DMS153 (cell line): ENCODE data around the gene EPHA6.

Experiments
- DNase-seq: peaks from one replicate; lab custom pipeline; 2025; lab: John Stamatoyannopoulos, UW

EPHA6 gene

DNA sequence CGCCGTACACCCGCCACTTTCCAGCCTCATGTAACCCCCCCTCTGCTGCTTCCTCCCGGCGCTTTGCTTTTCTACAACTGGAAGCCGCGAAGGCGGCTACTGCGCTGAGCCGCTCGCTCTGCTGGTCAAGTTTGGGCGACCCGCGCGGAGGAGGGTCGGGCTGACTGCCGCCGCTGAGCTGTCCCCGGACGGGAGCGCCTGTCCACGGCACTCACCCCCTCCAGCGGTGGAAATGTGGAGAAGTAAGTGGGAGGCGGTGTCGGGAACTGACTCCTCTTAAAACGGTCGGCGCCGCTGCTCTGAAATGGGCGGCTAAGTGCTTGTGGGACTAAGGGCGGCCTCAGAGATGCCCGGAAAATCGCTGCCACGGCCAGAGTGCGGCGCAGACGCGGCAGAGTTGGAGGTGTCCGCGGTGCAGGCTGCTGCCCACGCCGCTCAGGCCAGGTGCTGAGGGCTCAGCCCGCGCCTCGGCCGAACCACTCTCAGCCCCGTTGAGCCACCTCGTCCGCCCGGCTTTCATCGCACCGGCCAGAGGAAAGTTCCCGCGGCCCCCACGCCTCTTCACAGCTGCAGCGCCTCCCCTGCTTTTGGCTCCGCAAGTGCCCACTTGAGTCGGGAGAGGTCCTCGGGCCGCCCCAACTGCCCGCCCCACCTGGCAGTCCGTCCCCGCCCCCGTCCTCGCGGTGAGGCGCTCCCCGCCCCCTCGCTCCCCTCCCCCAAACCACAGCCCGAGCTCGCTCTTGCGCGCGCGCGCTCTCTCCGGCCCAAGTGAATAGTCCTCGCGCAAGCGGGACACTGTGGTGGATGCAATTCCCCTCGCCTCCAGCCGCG is at the start of gene EPHA6:
EPHA6 (plus strand) TSS at position 775 of the 831 bp plus-strand sequence.
- peak; percentile 26 for DNase-seq

DNA sequence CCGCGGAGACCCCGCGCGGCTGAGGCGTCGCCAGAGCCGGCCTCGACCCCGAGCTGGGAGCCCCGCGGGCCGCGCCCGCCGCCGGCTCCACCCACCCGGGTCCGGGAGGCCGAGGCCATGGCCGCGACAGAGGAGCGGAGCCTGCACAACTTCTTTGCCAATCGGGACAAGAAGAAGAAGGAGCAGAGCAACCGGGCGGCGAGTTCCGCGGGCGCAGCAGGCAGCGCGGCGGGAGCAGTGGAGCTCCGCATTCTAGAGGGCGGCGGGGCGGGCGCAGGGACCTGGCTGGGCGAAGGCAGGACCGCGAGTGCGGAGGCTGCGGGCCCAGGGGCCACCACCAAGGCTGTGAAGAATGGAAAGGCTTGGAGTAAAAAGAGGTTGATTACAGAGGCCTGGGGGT is 37.6 kb upstream of the EPHA6 start:
- no peak for DNase-seq

DNA sequence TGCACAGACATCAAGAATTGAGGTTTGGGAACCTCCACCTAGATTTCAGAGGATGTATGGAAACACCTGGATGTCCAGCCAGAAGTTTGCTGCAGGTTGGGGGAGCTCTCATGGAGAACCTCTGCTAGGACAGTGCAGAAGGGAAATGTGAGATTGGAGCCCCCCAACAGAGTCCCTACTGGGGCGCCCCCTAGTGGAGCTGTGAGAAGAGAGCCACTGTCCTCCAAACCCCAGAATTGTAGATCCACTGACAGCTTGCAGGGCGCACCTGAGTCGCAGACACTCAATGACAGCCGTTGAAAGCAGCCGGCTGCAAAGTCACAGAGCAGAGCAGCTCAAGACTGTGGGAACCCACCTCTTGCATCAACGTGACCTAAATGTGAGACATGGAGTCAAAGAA is 34.6 kb upstream of the EPHA6 start:
- no peak for DNase-seq

DNA sequence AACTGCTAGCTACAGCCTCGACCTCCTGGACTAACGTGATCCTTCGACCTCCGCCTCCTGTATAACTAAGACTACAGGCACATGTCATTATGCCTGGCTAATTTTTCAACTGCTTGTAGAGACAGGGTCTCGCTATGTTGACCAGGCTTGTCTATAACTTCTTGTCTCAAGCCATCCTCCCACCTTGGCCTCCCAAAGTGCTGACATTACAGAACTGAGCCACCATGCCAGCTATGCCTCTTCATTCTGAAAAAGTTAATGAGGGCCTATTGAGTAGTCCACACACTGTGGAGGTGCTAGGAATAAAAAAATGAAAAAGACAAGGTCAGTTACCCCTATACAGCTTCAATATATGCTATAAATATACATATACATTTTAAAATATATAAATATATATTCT is 18.3 kb upstream of the EPHA6 start:
- DNase-seq = no peak

DNA sequence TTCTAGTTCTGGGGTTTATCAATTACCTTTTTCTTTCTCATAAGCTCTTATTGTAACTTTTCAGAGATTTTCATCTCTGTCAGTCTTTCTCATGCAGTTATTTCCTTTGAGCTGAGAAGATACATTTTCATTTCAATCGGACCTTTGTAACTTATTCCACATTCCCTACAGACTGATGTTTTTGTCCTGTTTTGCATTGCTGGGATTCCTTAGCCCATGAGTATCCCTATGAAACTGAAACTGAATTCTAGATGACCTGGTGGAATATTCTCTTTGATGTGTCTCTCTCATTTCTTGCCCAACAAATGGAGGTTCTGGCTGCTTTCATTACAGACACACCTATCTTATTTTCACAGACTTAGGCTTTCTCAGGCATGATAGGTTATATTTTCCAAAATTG is 10.5 kb upstream of the EPHA6 start:
- DNase-seq = no peak

DNA sequence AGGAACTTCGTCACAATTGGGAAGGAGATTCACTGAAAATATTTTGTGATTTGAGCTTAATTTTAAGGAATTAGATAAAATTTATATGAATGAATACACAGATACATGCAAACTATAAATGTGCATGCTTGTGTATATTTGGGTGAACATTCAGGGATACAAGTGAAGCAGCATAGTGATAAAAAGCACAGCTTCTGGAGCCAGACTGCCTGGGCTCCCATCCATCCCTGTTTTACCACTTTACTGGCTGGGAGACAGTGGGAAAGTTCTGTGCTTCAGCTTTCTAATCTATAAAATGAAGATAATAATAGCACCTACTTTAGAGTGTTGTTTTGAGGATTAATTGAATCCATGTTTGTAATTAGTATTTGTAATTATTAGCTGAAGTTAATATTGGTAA is 8.1 kb upstream of the EPHA6 start:
- DNase-seq = no peak

DNA sequence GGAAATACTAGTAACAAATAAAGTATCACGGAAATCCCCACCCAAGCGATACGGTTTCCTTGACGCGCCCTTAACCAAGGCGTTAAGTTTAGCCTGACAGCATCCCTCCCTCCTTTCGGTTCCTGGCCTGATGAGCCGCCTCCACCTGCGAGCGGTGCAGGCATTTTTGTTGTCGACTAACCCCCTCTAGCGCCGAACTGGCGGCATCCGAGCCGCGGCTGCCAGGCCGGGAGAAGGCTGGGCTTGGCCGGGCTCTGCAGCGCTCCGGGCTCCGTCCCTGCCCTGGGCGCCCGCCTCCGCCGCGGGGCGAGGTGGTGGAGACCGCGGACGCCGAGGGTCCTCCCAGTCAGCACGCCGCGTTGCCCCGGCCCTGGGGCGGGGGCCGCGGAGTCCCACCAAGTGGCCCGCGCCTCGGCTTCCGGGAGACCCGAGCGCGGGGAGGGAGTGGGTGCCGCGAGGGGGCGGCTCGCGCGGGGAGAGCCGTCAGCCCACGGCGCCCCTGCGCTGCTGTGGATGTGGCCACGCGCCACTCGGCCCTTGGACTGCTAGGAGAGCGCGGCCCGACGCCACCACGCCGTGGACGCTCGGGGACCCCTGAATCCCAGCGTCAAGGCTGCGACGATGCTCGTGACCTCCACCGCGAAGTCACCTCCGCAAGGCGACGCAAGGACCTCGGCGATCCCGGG is 1.1 kb upstream of the EPHA6 start:
- DNase-seq = peak; percentile 43

DNA sequence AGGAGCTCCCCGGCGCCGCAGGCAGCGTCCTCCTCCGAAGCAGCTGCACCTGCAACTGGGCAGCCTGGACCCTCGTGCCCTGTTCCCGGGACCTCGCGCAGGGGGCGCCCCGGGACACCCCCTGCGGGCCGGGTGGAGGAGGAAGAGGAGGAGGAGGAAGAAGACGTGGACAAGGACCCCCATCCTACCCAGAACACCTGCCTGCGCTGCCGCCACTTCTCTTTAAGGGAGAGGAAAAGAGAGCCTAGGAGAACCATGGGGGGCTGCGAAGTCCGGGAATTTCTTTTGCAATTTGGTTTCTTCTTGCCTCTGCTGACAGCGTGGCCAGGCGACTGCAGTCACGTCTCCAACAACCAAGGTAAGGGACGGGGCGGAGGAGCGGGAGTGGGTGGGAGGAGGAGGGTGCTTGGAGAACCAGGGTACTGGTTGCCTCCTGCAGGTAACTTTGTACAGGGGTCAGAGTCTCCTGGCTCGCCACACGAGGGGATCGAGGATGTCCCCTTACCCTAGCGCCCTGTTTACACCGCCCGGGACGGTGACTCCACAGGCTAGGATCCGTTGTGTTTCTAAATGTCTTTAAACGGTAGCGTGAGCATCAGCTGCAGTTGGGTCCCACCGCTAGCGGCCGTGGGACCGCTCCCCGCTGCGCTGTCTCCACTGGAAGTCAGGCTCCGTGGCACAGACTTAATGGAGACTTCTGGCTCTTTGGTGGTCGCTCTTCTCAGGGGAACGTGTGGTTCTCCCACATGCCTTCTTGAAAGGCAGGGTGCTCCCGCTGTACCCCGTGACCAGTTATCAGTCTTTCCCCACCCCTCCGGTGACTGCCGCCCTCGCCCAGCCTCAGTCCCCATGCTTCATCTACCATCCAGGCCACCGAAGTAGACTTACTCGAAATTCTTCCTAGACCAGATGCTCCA is 515 bp downstream of the EPHA6 start:
- no peak for DNase-seq

DNA sequence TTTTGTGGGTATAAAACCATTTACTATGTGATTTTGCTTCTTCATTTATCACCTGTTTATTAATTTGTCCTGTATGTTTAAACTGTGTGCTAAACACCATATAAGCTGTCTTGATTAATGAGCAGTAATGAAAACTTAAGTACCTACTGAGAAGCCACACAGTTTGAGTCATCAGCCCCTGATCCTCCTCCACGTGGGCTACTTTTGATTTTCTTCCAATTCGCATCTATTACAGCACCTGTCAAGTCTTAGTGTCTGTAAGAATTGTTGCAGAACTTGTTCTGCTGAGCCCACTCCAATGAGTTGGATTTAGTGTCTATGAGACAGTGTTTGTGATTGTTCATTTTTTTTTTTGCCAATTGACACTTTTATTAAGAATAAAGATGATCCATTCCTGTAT is 16.8 kb downstream of the EPHA6 start:
- DNase-seq = no peak

DNA sequence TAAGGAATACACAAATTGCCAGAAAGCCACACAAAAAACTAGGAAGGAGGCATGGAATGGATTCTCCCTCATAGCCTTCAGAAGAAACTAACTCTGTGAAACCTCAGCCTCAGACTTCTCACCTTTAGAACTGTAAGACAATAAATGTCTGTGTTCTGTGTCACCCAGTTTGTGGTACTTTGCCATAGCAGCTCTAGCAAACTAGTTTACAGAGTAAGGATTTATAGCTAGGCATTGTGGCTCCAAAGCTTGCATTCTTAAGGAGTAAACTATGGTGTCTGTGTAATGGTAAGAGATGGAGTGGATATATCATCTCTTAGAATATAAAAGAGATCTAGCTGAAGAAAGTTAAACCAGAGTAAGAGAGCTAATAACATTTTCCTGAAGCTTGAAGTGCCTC is 18.9 kb downstream of the EPHA6 start:
- DNase-seq = no peak

DNA sequence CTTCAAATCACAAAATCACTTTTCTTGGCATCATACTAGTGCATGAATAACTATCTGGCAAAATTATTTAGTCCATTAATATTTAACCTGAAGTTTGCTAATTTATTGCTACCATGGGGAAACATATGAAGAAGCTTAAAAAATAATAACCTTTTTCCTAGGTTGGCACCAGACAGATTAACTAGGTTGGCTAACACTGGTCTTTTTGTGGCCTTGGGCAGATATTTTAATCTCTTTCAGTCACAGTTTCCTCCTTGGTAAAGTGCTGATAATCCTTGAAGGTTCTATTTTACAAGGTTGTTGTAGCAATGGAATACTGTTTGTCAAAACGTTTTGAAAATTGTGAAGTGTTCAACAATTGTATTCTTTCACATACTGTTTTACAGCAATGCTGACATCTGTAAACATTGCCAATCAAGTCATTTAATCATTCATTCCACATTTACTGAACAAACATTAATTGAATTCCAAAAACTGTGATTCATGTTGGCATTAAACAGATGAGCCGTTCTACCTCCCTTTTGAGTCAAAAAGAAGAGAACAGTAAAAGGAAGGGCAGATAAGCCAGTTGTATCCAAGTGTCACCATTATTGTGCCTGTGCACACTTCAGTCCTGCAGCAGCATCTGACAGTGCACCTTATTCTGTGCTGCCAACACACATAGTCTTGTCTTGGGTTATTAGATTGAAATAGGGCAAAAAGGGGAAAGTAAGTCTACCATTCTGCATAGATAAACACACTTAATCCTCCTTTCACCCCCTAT is 21.9 kb downstream of the EPHA6 start:
- no peak for DNase-seq

DNA sequence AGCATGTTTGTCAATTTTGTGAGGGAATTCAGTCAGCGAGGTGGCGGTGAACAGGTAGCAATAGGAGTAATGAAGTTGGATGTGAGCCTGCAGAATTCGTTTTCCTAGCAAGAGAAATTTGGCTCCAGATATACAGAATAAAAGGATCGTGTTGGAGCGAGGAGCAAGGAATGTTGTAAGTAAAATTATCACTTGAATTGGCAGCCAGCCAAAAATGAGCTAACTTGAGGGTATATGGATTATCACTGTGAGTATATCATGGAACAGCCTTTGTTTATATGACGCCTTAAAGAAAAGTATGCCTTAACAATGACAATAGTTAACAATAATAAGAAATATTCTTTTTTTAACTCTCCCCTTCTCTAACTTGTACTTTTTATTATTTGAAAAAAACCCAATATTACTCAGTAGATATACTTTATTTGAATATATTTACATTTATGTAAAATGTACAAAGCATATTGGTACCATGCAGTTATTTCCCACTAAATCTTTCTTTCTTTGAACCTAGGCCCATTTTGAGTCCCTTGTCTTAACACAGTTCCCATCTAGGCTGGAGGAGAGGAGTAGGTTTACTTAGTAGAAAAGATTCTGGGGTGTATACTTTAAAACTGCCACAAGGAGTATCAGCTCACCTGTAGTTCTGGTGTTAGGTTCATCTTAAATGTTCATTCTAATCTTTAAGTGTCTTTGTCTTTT is 29.3 kb downstream of the EPHA6 start:
- no peak for DNase-seq

DNA sequence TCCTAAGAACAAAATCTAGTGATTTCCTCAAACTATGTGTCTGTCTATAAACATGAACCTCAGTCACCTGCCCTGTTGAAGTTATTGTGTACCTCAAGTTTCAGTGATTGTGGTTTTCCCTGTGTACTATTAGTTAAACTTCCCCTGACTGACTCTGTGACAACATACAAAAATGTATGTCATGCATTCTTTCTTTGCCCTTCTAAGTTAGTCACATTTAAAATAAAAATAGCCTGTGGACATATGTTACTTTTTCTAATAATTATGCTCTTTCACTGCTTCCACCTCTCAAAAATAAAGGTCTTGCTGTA is 29.8 kb downstream of the EPHA6 start:
- no peak for DNase-seq

DNA sequence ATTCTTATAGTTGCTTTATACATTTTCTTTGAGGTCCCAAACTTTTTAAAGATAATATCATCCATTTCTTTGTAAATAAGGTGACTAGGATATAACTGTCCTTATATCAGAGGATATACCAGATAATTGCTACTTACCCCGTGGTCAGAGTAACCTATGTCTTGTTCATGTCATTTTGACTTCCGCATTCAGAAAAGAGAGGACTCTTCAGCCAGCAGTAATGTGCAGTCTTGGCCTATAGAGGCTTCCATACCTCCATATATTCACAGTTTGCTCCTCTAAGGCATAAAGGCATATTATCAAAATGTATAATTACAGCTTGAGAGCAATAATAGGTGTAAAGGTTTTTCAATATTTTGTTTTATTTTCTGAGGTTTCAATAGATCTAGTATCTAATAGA is 38.5 kb downstream of the EPHA6 start:
- DNase-seq = no peak

DNA sequence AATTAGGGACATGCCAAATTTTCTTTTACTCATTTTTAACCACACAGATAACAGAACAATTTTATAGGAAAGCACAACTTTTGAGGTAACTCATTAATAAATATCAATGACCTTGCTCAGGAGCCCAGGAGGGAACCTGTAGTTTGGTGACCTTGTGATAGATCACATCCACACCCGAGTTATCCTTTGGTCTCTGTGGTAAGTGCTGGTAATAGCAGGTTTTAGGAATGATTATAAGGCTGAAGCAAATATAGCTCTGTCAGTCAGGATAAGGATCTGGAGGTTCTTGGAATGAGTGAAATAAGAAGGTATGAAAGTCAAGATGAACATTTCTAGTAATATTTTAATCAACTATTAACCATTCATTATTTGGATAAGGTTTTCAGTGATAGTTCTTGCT is 46.5 kb downstream of the EPHA6 start:
- no peak for DNase-seq

DNA sequence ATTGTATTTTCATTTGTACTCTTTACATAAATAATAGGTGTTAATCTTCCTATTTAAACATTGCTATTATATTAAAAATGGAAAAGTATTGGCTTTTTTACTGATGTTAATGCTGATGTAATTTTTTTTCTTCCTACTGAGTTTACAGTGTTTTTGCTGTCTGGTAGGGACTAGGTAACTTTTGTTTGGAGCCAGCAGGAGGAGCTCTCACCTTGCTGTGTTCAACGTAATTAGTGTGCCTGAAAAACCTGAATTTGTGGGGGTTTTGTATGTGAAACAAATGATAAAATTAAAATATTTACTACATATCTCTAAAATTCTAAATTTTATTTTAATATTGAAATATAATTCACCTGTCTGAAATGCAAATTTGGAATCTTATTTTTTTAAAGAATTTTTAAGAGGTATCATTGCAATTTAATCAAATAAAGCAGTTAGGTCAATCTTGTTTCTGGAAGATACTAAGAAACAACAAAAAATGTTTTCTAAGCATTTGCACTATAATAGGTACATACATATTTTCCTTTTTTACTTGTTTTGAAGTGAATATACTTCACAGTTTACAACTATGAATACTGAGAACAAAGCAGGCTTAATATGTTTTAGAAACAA is 48.8 kb downstream of the EPHA6 start:
- peak; percentile 16 for DNase-seq

DNA sequence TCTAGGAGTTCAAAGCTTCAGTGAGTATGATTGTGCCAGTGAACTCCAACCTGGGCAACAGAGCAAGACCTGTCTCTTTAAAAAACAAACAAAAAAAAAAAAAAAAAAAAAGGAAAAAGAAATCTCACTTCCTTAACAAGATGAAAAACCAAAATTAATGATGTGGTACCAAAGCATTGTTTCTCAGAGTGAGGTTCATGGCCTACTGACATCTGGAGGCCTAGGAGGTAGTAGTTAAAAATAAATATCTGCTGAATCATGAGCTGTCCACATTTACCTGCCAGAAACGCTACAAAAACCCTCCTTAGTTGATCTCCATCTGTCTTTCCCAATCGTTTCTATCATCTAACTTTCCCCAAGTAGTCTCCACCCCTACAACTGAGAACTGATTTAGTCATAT is 51.2 kb downstream of the EPHA6 start:
- no peak for DNase-seq

DNA sequence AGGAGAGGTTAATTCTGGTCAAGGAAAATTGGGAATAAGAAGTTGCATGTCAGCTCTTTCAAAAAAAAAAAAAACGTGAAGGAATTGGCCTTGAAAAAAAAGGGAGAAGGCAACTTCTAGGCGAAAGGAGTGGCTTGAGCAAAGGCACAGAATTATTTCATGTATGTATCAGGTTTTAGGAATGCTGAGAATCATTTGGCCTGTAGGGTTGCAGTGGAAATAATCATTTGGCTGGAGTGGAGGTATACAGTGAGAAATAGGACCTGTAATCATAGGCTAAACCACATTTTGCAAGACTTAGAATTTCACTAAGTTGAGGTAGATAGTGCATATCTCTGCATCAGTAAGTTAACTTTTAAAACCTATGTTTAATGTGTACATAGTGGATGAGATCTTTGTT is 54.9 kb downstream of the EPHA6 start:
- DNase-seq = no peak

DNA sequence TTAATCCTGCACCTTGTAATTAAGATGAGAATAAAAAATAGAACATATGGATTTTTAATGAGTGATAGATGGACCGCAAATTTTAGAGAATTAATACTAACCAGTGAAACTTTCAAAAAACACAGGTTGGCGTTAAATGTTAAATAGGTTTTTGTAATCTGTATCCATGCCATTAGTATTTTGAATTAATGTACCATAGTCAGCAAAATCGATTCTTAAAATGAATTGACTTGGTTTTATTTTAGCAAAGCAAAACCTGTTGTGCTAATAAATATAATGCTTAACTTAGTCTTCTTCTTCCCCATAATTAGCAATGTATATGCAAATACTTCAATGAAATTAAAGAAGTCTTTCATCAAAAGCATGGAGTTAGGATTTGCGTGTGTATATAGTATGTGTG is 63.1 kb downstream of the EPHA6 start:
- no peak for DNase-seq

DNA sequence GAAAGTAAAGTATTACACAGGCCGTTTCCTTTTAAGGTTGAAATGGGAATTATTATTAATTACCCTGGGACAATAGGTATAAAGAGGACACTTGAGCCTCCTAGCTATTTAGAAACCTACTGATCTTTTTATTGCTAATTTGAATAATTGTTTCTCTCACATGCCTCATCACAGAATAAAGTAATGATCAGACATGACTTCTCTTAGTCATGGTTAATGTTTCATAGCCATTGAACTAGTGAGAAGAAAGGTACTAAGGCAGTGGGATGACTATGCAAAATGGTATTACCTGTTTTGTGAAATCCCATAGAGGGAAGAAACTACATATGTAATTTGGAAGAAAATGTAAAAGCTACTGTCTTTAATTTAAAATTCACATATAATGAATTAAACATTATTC is 85.6 kb downstream of the EPHA6 start:
- DNase-seq = no peak

DNA sequence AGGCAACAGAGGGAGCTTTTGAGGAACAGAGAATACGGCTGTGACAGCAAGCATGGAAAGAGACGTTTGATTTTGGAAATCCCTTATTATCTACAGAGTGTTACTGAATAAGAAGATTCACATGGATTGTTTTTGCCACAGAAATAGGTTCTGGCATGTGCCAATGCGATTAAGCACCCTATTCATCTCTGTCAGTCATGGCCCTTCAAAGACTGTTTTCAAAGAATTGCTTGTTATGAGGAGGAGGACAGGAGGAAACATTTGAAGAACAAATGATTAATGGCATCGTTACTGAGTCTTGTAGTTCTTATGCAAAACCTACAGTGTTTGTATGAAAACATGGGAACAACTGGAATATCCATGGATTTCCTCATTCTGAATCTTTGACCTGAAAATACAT is 86.2 kb downstream of the EPHA6 start:
- DNase-seq = no peak
